NK-92 (cell line): ENCODE measurements around the gene GRIN2B.

Experiments
- DNase-seq: peaks from one replicate; lab custom pipeline; 2025; ENCODE audit not compliant: unreplicated experiment; lab: John Stamatoyannopoulos, UW

The GRIN2B gene

DNA sequence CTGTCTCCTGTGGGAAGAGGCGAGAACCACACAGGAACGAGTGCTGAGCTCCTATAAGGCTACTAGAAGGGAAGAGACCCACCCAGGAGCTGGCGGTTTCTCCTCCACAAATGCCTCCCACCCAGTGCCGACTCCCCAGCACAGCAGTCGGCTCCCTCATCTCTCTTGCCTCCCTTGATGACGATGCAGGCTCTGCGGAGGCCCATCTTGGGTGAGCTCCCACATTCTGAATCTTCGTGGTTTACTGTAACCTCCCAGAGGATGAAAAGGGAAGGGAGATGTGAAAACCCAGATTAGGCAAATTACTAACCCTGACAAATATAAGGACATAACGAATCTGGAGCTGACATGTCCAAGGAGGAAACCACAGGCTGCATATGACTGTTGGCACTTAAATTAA lies 23.8 kb downstream of the GRIN2B start:
- DNase-seq, result no peak

GRCh38 chr12:13956060-13956590 lies 25.3 kb downstream of the GRIN2B start:
- no peak for DNase-seq

- no peak for DNase-seq
These were observed 29.3 kb downstream of the GRIN2B start for GRCh38 chr12:13952096-13952495.

DNA sequence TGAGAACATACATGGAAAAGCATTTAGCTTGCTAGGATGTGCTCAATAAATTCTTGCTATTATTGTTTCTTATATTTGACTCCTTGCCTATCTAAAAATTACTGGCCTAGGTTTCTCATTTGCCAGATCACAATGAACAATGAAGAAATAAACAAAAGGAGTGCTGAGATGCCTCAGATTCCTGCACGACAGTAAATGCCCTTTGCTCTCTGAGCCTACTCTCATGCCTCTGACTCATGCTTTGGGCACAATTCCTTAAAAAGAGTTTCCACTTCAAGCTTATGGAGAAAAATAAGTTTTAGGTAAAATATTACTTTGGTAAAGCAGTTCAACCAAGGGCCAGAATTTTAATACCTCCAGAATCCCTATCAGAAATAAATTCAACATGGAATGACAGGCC lies 30.9 kb downstream of the GRIN2B start:
- DNase-seq, result no peak

- no peak for DNase-seq
These were observed 32.8 kb downstream of the GRIN2B start for GRCh38 chr12:13948621-13949020.

DNA sequence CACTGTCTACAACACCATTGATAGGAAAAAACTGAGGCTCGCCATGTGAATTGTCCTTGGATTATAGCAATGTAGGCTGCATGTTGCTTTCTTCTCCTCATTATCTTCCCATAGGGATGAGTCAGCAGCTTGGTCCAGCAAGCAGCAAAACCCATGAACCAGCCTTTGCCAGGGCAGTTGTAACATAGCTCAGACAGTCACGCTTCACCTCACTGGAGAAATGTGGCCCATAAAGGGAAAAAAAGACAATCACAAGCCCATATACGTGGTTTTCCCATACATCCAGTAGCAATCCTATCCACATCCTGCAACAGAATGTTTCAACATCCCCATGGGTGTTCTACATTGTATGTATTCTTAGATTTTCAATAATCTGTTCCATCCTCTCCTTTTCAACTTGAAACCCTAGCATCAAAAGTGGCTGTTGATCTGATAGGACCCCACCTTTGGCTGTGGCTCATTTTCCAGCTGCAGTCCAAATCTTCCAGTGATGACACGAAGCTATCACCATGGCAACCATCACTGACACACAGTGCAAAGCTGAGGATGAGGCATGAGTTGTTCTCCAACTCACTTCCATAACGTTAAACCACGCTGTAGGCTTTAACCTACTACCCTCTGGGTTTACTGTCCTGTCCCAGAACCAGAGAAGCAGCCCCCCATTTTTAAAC lies 34.0 kb downstream of the GRIN2B start:
- DNase-seq, result no peak

DNA sequence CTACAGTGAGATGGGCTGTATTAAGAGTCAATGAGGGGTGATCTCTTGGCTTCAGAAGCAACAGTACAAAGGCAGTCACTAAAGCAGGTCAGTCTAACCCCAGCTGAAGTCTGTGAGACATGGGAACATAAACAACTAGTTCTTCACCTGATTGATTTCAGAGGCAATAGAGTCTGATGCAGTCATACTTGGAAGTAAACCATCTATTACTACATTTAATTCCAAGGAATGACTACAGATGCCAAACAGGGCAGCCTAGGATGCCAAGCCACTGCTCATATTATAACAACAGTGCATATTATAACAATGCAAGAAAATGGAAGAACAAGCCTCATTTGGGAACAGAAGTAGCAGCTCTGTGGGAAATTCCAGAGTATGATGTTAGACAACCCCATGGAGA lies 35.8 kb downstream of the GRIN2B start:
- DNase-seq, result no peak

DNA sequence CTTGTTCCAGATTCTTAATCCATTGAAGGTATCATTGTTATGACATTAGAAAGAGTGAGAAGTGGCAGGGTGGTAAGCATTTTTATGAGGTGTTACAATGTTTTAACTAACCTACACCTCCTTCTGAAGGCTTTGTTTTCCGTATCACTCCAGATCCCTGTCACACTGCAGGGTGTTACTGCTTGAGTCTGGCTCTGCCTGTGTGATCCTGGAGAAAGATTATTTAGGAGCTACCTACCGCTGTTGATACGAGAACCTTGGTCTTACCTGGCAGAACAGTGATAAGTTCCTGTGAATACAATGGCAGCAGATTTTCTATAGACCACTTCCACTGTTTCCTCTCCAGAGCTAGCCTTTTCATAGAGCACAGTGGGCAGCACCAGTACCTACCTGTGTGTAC lies 36.2 kb downstream of the GRIN2B start:
- no peak for DNase-seq

GRCh38 chr12:13942826-13943225 lies 38.6 kb downstream of the GRIN2B start:
- DNase-seq, result no peak

DNA sequence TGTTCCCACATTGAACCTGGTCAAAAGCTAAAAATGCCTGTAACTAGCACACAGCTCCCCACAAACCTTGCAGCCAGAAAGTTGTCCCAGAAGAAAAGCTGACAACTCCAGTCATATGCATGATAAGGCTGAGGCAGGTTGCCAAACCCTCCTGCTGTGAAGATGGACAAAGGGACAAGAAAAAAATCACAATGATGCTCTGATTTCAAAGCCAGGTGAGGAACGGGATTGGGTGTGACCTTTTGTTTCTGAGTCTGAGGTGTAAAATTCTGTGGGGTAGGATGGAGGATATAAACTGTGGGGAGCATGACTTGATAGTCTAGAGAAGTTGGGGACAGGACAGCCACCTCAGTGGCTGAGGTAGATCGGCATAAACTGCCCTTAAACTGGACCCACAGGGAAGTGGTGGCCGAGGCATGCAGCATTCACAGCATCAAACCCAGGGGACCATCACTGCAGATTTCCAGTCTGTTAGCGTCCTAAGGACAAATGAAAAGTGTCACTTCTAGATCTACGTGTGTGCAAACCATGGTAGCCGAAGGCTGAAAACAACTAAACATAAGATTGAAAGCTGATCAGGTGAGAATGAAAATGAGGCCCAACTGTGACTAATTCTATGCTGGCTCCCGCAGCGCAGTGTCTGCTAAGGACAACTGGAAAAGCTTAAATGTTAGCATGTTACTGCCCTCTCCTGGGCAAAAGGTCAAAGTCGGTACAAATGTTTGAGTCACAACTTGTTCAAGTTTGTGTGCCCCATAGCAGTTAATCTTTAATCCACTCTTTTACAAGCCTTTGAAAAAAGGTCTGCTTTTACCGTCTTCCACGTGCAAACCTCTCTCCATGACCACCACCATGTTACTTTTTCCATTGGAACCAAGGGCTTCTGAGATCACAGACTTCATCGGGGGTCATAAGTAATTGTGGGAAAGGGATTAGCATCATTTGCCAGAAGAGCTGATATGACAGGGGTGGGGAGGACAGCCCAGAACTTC lies 39.8 kb downstream of the GRIN2B start:
- no peak for DNase-seq

GRCh38 chr12:13940335-13940865 lies 41.0 kb downstream of the GRIN2B start:
- DNase-seq, result no peak

- DNase-seq, result no peak
These were observed 43.7 kb downstream of the GRIN2B start for GRCh38 chr12:13937735-13938134.

GRCh38 chr12:13935169-13935568 lies 46.2 kb downstream of the GRIN2B start:
- no peak for DNase-seq
